NCI-H524 treated with DMSO at 0.1 percent for 48 hours (cell line): Measurements from ENCODE around the gene LEKR1.

ENCODE experiments used
- DNase-seq: peaks from one replicate; lab custom pipeline; 2025; lab: John Stamatoyannopoulos, UW

Gene LEKR1

GRCh38 chr3:157081626-157082210 is 255.6 kb downstream of the LEKR1 start:
- DNase-seq = no peak

- no peak for DNase-seq
Observed at GRCh38 chr3:157082305-157082982, 256.3 kb downstream of the LEKR1 start.

GRCh38 chr3:157083824-157084223 is 257.7 kb downstream of the LEKR1 start:
- DNase-seq = no peak

GRCh38 chr3:157086060-157086750 is 260.1 kb downstream of the LEKR1 start:
- no peak for DNase-seq

GRCh38 chr3:157086775-157087174 is 260.6 kb downstream of the LEKR1 start:
- DNase-seq = no peak

GRCh38 chr3:157087373-157087772 is 261.2 kb downstream of the LEKR1 start:
- no peak for DNase-seq

GRCh38 chr3:157087780-157088600 is 261.8 kb downstream of the LEKR1 start:
- no peak for DNase-seq

GRCh38 chr3:157088601-157089454 is 262.7 kb downstream of the LEKR1 start:
- DNase-seq = no peak

GRCh38 chr3:157089455-157090221 is 263.5 kb downstream of the LEKR1 start:
- no peak for DNase-seq

GRCh38 chr3:157091083-157091833 is 265.1 kb downstream of the LEKR1 start:
- DNase-seq = no peak

GRCh38 chr3:157092230-157092629 is 266.1 kb downstream of the LEKR1 start:
- no peak for DNase-seq

- no peak for DNase-seq
Observed at GRCh38 chr3:157093096-157093495, 266.9 kb downstream of the LEKR1 start.

GRCh38 chr3:157094301-157094700 is 268.1 kb downstream of the LEKR1 start:
- DNase-seq = no peak

- no peak for DNase-seq
Observed at GRCh38 chr3:157094751-157095480, 268.8 kb downstream of the LEKR1 start.
